ENCODE data around the gene ZCRB1.

ZCRB1 gene

GRCh38 chr12:42266579-42267230 lies 59.2 kb downstream of the ZCRB1 start:
- Histone ChIP-seq H3K27ac (ENCODE audit: insufficient read depth, low read length, poor library complexity, severe bottlenecking) (no peak overlapping the region), H3K9me3 (ENCODE audit: control insufficient read depth, low read length) (no peaks in the 10 kb centered on the region), H3K27me3 (replicated peaks; ENCODE audit: control insufficient read depth, insufficient read depth, low read length, poor library complexity, severe bottlenecking) (no peaks in the 10 kb centered on the region), H3K4me3 (ENCODE audit: insufficient read depth, low read depth, low read length, poor library complexity, severe bottlenecking) (no peak overlapping the region), H3K4me1 (ENCODE audit: control insufficient read depth, insufficient read depth, low read length, poor library complexity, severe bottlenecking) (no peaks in the 10 kb centered on the region), H3K36me3 (ENCODE audit: control insufficient read depth, insufficient read depth, low read length) (no peaks in the 10 kb centered on the region)
- no peak for DNase-seq

DNA sequence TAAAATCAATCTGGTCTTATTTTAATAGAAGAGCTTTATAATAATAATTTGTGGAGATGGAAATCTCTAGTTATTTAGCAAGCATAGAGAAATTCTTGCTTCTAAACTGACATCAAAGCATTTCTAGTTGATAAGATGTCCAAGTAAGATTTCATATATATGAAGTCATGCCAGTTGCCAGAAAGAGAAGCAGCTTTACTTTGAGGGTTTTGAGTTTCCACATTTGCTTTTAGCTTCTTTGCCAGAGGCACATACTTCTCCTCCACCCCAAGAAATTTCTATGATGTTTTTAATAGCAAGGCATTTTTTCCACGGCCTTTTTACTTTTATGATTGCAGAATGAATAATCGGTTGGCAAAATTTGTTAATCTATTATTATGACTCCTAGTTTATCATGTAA lies 63.6 kb downstream of the ZCRB1 start:
- Histone ChIP-seq H3K4me1 (ENCODE audit: control insufficient read depth, insufficient read depth, low read length, poor library complexity, severe bottlenecking) (no peaks in the 10 kb centered on the region), H3K4me3 (ENCODE audit: insufficient read depth, low read depth, low read length, poor library complexity, severe bottlenecking) (no peak overlapping the region), H3K9me3 (ENCODE audit: control insufficient read depth, low read length) (no peaks in the 10 kb centered on the region), H3K27ac (ENCODE audit: insufficient read depth, low read length, poor library complexity, severe bottlenecking) (no peak overlapping the region), H3K27me3 (replicated peaks; ENCODE audit: control insufficient read depth, insufficient read depth, low read length, poor library complexity, severe bottlenecking) (no peaks in the 10 kb centered on the region), H3K36me3 (ENCODE audit: control insufficient read depth, insufficient read depth, low read length) (no peaks in the 10 kb centered on the region)
- no peak for DNase-seq

All from effector memory CD4-positive, alpha-beta T cell (primary cell).